GM19043 (cell line): ENCODE measurements around the gene MAP3K3.

ENCODE experiments used
- ATAC-seq: cut with Tn5 transposase; IDR thresholded peaks from one replicate; pipeline ENCODE4 v1.9.1; 2021; ENCODE audit warnings: low read depth; ENCODE audit not compliant: unreplicated experiment

Gene MAP3K3

GRCh38 chr17:63689479-63689878 is 67.3 kb downstream of the MAP3K3 start:
- no peak for ATAC-seq

GRCh38 chr17:63692195-63692816 is 70.1 kb downstream of the MAP3K3 start:
- no peak for ATAC-seq

GRCh38 chr17:63693411-63694113 is 71.3 kb downstream of the MAP3K3 start:
- no peak for ATAC-seq

- ATAC-seq = no peak
These were observed 72.2 kb downstream of the MAP3K3 start for GRCh38 chr17:63694229-63694949.

- no peak for ATAC-seq
These were observed 72.9 kb downstream of the MAP3K3 start for GRCh38 chr17:63694950-63695773.

- ATAC-seq = no peak
These were observed 73.7 kb downstream of the MAP3K3 start for GRCh38 chr17:63695889-63696288.

GRCh38 chr17:63696381-63696961 is 74.3 kb downstream of the MAP3K3 start:
- ATAC-seq = no peak

GRCh38 chr17:63697341-63698286 is 75.4 kb downstream of the MAP3K3 start:
- ATAC-seq = peak; percentile 28

- ATAC-seq = no peak
These were observed 76.2 kb downstream of the MAP3K3 start for GRCh38 chr17:63698381-63698885.

- no peak for ATAC-seq
These were observed 76.8 kb downstream of the MAP3K3 start for GRCh38 chr17:63698886-63699637.

- no peak for ATAC-seq
These were observed 77.7 kb downstream of the MAP3K3 start, which contains the start of gene LIMD2 for GRCh38 chr17:63699638-63700527. TSS of gene LIMD2 (minus strand) at chr17:63700125. CDS start at chr17:63699298, 827 bp downstream.

- no peak for ATAC-seq
These were observed 78.6 kb downstream of the MAP3K3 start for GRCh38 chr17:63700528-63701455.

- no peak for ATAC-seq
These were observed 79.2 kb downstream of the MAP3K3 start for GRCh38 chr17:63701456-63701820.

GRCh38 chr17:63701868-63702720 is 79.9 kb downstream of the MAP3K3 start:
- no peak for ATAC-seq

- ATAC-seq = no peak
These were observed 80.5 kb downstream of the MAP3K3 start for GRCh38 chr17:63702721-63703015.

- no peak for ATAC-seq
These were observed 80.8 kb downstream of the MAP3K3 start for GRCh38 chr17:63703029-63703428.
